Measurements from ENCODE around the gene RFX4.

GRCh38 chr12:106648736-106649135 lies 65.9 kb downstream of the RFX4 start:
- TF ChIP-seq CTCF (IDR thresholded peaks at IDR 0.05 in 2 of 3, conservative IDR thresholded peaks at IDR 0.05 in 1 of 3; ENCODE audit: borderline replicate concordance in 1 of 3, insufficient read depth in 1 of 3, low read depth in 2 of 3, low read length in 2 of 3): no peak
- no peak for TF ChIP-seq FOSL1 (IDR thresholded peaks at IDR 0.05; ENCODE audit: low read depth)
- TF ChIP-seq POLR2A (IDR thresholded peaks at IDR 0.05; ENCODE audit: borderline replicate concordance, extremely low read depth, insufficient read depth, insufficient read length): no peak
- no peak for TF ChIP-seq CEBPB (IDR thresholded peaks at IDR 0.05; ENCODE audit: low read depth)
- TF ChIP-seq EZH2phosphoT487 (IDR thresholded peaks at IDR 0.05; ENCODE audit: borderline replicate concordance): no peak
- no peak for TF ChIP-seq SIN3A (IDR thresholded peaks at IDR 0.05; ENCODE audit: low read depth)
- TF ChIP-seq EGR1 (IDR thresholded peaks at IDR 0.05; ENCODE audit: low read depth): no peak

All from HCT116 (cell line).